ENCODE measurements around the gene PCK1. TPM values are rescaled to one million over a fixed set of nuclear protein-coding genes. Genes with fewer than 3 reads are reported as not detected.

PCK1 gene
- total and polyA plus RNA-seq, 5 experiments from 2014 or later, result not detected

GRCh38 chr20:57585466-57586213, 24.7 kb downstream of the PCK1 start:
- Mint-ChIP-seq H3K9me3 (peaks cover 0 to 8% (median 0%) of the 10 kb centered on the region in 9 donors), H3K27me3 (peaks cover 19 to 55% (median 47%) of the 10 kb centered on the region in 5 donors), H3K4me3 (no peak overlapping the region), H3K4me1 (peaks cover 0 to 2% (median under 1%) of the 10 kb centered on the region in 4 donors), H3K36me3 (no peaks in the 10 kb centered on the region), H3K27ac (no peak overlapping the region)
- POLR2A ChIA-PET, result no interaction called here
- peak in 1 of 10 donors; percentile 37 for DNase-seq
- ATAC-seq, result no peak

- no peaks in the 10 kb centered on the region for H3K36me3 Mint-ChIP-seq
- ATAC-seq, result no peak
- DNase-seq, result peak in 1 of 10 donors; percentile 13
- peaks cover 0 to 8% (median 0%) of the 10 kb centered on the region in 9 donors for H3K9me3 Mint-ChIP-seq
- no peak overlapping the region for H3K27ac Mint-ChIP-seq
- peaks cover 17 to 47% (median 41%) of the 10 kb centered on the region in 5 donors for H3K27me3 Mint-ChIP-seq
- POLR2A ChIA-PET, result no interaction called here
- peaks cover 0 to 2% (median under 1%) of the 10 kb centered on the region in 4 donors for H3K4me1 Mint-ChIP-seq
- H3K4me3 Mint-ChIP-seq, result no peak overlapping the region
Measured at GRCh38 chr20:57586370-57586793, 25.5 kb downstream of the PCK1 start.

GRCh38 chr20:57586943-57587277, 26.0 kb downstream of the PCK1 start:
- Mint-ChIP-seq H3K9me3 (peaks cover 0 to 8% (median 0%) of the 10 kb centered on the region in 9 donors), H3K27ac (no peak overlapping the region), H3K27me3 (peaks cover 14 to 42% (median 37%) of the 10 kb centered on the region in 5 donors), H3K4me1 (peaks cover 0 to 2% (median under 1%) of the 10 kb centered on the region in 4 donors), H3K4me3 (no peak overlapping the region), H3K36me3 (no peaks in the 10 kb centered on the region)
- DNase-seq (peak in 1 of 10 donors; percentile 19), ATAC-seq (no peak)
- POLR2A ChIA-PET, result no interaction called here

GRCh38 chr20:57587278-57587988, 26.5 kb downstream of the PCK1 start:
- no peaks in the 10 kb centered on the region for H3K36me3 Mint-ChIP-seq

GRCh38 chr20:57587989-57588377, 27.1 kb downstream of the PCK1 start:
- ATAC-seq, result no peak
- Mint-ChIP-seq H3K36me3 (no peaks in the 10 kb centered on the region), H3K27me3 (peaks cover 9 to 31% (median 27%) of the 10 kb centered on the region in 5 donors), H3K9me3 (peaks cover 0 to 8% (median 0%) of the 10 kb centered on the region in 9 donors), H3K27ac (no peak overlapping the region), H3K4me1 (peaks cover 0 to 2% (median under 1%) of the 10 kb centered on the region in 4 donors), H3K4me3 (no peak overlapping the region)
- no peak for DNase-seq
- POLR2A ChIA-PET, result no interaction called here

More at GRCh38 chr20:57587278-57587988, 26.5 kb downstream of the PCK1 start:
- H3K27ac Mint-ChIP-seq, result no peak overlapping the region
- H3K27me3 Mint-ChIP-seq, result peaks cover 11 to 37% (median 31%) of the 10 kb centered on the region in 5 donors
- H3K4me1 Mint-ChIP-seq, result peaks cover 0 to 2% (median under 1%) of the 10 kb centered on the region in 4 donors
- POLR2A ChIA-PET, result no interaction called here
- ATAC-seq (no peak), DNase-seq (peak in 1 of 10 donors; percentile 52)
- H3K9me3 Mint-ChIP-seq, result peaks cover 0 to 8% (median 0%) of the 10 kb centered on the region in 9 donors
- no peak overlapping the region for H3K4me3 Mint-ChIP-seq

- no peak overlapping the region for H3K4me3 Mint-ChIP-seq
- no peak overlapping the region for H3K27ac Mint-ChIP-seq
- DNase-seq (peak in 1 of 10 donors; percentile 1), ATAC-seq (no peak)
- H3K4me1 Mint-ChIP-seq, result peaks cover 0 to 3% (median 0%) of the 10 kb centered on the region in 4 donors
- H3K36me3 Mint-ChIP-seq, result no peaks in the 10 kb centered on the region
- POLR2A ChIA-PET, result no interaction called here
- H3K9me3 Mint-ChIP-seq, result peaks cover 0 to 8% (median 0%) of the 10 kb centered on the region in 9 donors
- H3K27me3 Mint-ChIP-seq, result peaks cover 7 to 25% (median 21%) of the 10 kb centered on the region in 5 donors
Measured at GRCh38 chr20:57588596-57588995, 27.7 kb downstream of the PCK1 start.

- Mint-ChIP-seq H3K27me3 (peaks cover 6 to 19% (median 15%) of the 10 kb centered on the region in 5 donors), H3K4me3 (no peak overlapping the region), H3K27ac (no peak overlapping the region), H3K9me3 (peaks cover 0 to 8% (median 0%) of the 10 kb centered on the region in 9 donors), H3K36me3 (no peaks in the 10 kb centered on the region), H3K4me1 (peaks cover 0 to 4% (median 0%) of the 10 kb centered on the region in 4 donors)
- DNase-seq (peak in 1 of 10 donors; percentile 50), ATAC-seq (no peak)
- POLR2A ChIA-PET, result no interaction called here
Measured at GRCh38 chr20:57589123-57589727, 28.3 kb downstream of the PCK1 start.

- H3K9me3 Mint-ChIP-seq, result peaks cover 0 to 8% (median 0%) of the 10 kb centered on the region in 9 donors
- DNase-seq (peak in 1 of 10 donors; percentile 30), ATAC-seq (no peak)
Measured at GRCh38 chr20:57589728-57590484, 29.0 kb downstream of the PCK1 start.

GRCh38 chr20:57590485-57591288, 29.8 kb downstream of the PCK1 start:
- DNase-seq, result peak in 1 of 10 donors; percentile 26
- Mint-ChIP-seq H3K4me3 (no peak overlapping the region), H3K4me1 (peaks cover 0 to 7% (median 0%) of the 10 kb centered on the region in 4 donors), H3K36me3 (no peaks in the 10 kb centered on the region), H3K27ac (no peak overlapping the region), H3K9me3 (peaks cover 0 to 8% (median 0%) of the 10 kb centered on the region in 9 donors), H3K27me3 (peaks cover under 1 to 6% (median 3%) of the 10 kb centered on the region in 5 donors)
- no peak for ATAC-seq
- POLR2A ChIA-PET, result no interaction called here

More at GRCh38 chr20:57589728-57590484, 29.0 kb downstream of the PCK1 start:
- no peak overlapping the region for H3K4me3 Mint-ChIP-seq
- no peak overlapping the region for H3K27ac Mint-ChIP-seq
- POLR2A ChIA-PET, result no interaction called here
- H3K4me1 Mint-ChIP-seq, result peaks cover 0 to 7% (median 0%) of the 10 kb centered on the region in 4 donors
- H3K27me3 Mint-ChIP-seq, result peaks cover 1 to 12% (median 10%) of the 10 kb centered on the region in 5 donors
- H3K36me3 Mint-ChIP-seq, result no peaks in the 10 kb centered on the region

- POLR2A ChIA-PET, result no interaction called here
- peak overlapping the region in 1 of 10 donors; percentile 16 for H3K27ac Mint-ChIP-seq
- peaks cover 0 to 8% (median 0%) of the 10 kb centered on the region in 9 donors for H3K9me3 Mint-ChIP-seq
- H3K36me3 Mint-ChIP-seq, result no peaks in the 10 kb centered on the region
- DNase-seq (peak in 1 of 10 donors; percentile 23), ATAC-seq (no peak)
- no peak overlapping the region for H3K4me3 Mint-ChIP-seq
- H3K27me3 Mint-ChIP-seq, result peaks cover 0 to 3% (median 0%) of the 10 kb centered on the region in 5 donors
- H3K4me1 Mint-ChIP-seq, result peaks cover 0 to 7% (median under 1%) of the 10 kb centered on the region in 4 donors
Measured at GRCh38 chr20:57591289-57592229, 30.6 kb downstream of the PCK1 start.
